PC-3 (cell line): ENCODE measurements around the gene LHFPL6.

Experiments used
- EZH2 ChIP-seq: fragments of 300-600 bp; sonication (generic); IDR thresholded peaks from one replicate; pipeline ENCODE4 v1.6.1; 2017; ENCODE audit warnings: antibody characterized with exemption, mild to moderate bottlenecking, low read length; ENCODE audit not compliant: unreplicated experiment
- TF ChIP-seq, protein P1 (sequence below): fragments of 300-600 bp; sonication (generic); conservative IDR thresholded peaks from 2 replicates; pipeline ENCODE4 v1.5.1; 2017; ENCODE audit warnings: antibody characterized with exemption, low read depth, mild to moderate bottlenecking, low read length

DNA sequence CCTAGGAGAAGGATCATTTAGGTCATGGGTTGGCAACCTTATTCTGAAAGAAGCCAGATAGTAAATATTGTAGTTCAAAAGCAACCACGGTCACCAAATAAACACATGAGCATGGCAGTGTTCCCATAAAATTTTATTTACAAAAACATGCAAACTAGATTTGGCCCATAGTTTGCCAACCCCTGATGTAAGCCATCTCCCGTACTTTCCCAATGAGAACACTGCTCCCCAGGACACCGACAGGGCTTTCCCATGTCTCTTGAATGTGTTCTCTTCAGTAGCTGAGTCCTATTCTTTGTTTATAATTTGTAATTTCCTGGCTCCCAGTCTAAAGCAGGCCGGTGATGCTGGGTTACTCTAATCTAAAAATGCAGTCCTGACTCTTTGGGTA is 239.6 kb downstream of the LHFPL6 start:
- TF ChIP-seq, protein P1, sequence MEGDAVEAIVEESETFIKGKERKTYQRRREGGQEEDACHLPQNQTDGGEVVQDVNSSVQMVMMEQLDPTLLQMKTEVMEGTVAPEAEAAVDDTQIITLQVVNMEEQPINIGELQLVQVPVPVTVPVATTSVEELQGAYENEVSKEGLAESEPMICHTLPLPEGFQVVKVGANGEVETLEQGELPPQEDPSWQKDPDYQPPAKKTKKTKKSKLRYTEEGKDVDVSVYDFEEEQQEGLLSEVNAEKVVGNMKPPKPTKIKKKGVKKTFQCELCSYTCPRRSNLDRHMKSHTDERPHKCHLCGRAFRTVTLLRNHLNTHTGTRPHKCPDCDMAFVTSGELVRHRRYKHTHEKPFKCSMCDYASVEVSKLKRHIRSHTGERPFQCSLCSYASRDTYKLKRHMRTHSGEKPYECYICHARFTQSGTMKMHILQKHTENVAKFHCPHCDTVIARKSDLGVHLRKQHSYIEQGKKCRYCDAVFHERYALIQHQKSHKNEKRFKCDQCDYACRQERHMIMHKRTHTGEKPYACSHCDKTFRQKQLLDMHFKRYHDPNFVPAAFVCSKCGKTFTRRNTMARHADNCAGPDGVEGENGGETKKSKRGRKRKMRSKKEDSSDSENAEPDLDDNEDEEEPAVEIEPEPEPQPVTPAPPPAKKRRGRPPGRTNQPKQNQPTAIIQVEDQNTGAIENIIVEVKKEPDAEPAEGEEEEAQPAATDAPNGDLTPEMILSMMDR = no peak
- no peak for TF ChIP-seq EZH2
